GM12878 (cell line): ENCODE measurements around the gene QRFP. TPM values are rescaled to one million over a fixed set of nuclear protein-coding genes. Genes with fewer than 3 reads are reported as not detected.

Source experiments
- ATAC-seq: fragments of 200-7000 bp; cut with Tn5 transposase; 3 replicates; pipeline ENCODE4 v1.9.1; 2020; ENCODE audit warnings: mild to moderate bottlenecking, moderate library complexity
- BruUV-seq: library from RNA; stranded (reverse); fragments of 400-500 nt; replicated peaks from 2 replicates; lab custom pipeline; 2021; lab: Mats Ljungman, UMichigan
- CTCF ChIA-PET: fragments of 300-600 bp; sonication (Branson Sonifier 250); formaldehyde crosslinking; extraction: SDS; loops from one replicate; lab custom pipeline; 2021; ENCODE audit warnings: inconsistent platforms; lab: Yijun Ruan, JAX
- POLR2A ChIA-PET: fragments of 350-600 bp; formaldehyde crosslinking; extraction: SDS; loops from one replicate; lab custom pipeline; 2021; ENCODE audit warnings: inconsistent platforms; lab: Charles Lee
- RAD21 ChIA-PET: fragments of 300-600 bp; sonication (Branson Sonifier 250); formaldehyde crosslinking; loops from one replicate; lab custom pipeline; 2023; ENCODE audit warnings: antibody characterized with exemption; ENCODE audit not compliant: unreplicated experiment; lab: Charles Lee
- SMC1A ChIA-PET: fragments of 300-600 bp; sonication (Branson Sonifier 250); formaldehyde crosslinking; loops from one replicate; lab custom pipeline; 2023; ENCODE audit not compliant: unreplicated experiment, uncharacterized antibody; lab: Charles Lee
- DNase-seq: peaks from one replicate; pipeline ENCODE4 v3.0.0-alpha.2; 2011; ENCODE audit warnings: low read depth, low spot score
- FAIRE-seq: peaks from 3 replicates; lab custom pipeline; 2011; peaks lifted over from hg19 to GRCh38; lab: Jason Lieb, UNC
- H2AFZ ChIP-seq: 2 replicates; pipeline ENCODE4 v1.6.0; 2011; ENCODE audit warnings: low read depth, low read length, control low read depth; ENCODE audit not compliant: control insufficient read depth
- H3K27ac ChIP-seq: 2 replicates; pipeline ENCODE4 v1.5.1; 2011; ENCODE audit warnings: control low read depth; ENCODE audit not compliant: control insufficient read depth, insufficient read depth
- H3K27me3 ChIP-seq, 2 experiments: replicated peaks in 1 of 2; 2 replicates each; pipeline versions ENCODE4 v1.6.0 to v1.6.1; 2011; ENCODE audit warnings: low read length in 1 of 2; ENCODE audit not compliant: control insufficient read depth in 2 of 2, insufficient read depth in 2 of 2
- H3K36me3 ChIP-seq, 2 experiments: 2 replicates each; pipeline ENCODE4 v1.5.1; 2011; ENCODE audit warnings: low read length in 1 of 2; ENCODE audit not compliant: control insufficient read depth in 2 of 2, insufficient read depth in 2 of 2
- H3K4me1 ChIP-seq: 2 replicates; pipeline ENCODE4 v1.6.1; 2011; ENCODE audit warnings: mild to moderate bottlenecking, low read length, moderate library complexity, mixed read lengths; ENCODE audit not compliant: control insufficient read depth, insufficient read depth
- H3K4me2 ChIP-seq: 2 replicates; pipeline ENCODE4 v1.6.0; 2011; ENCODE audit warnings: control low read depth; ENCODE audit not compliant: control insufficient read depth, insufficient read depth
- H3K4me3 ChIP-seq: fragments of 200-600 bp; sonication (generic); 2 replicates; pipeline ENCODE4 v1.5.1; 2016
- H3K79me2 ChIP-seq: 2 replicates; pipeline ENCODE4 v1.6.0; 2011; ENCODE audit warnings: low read length; ENCODE audit not compliant: control insufficient read depth, insufficient read depth
- H3K9ac ChIP-seq: 2 replicates; pipeline ENCODE4 v1.8.0; 2011; ENCODE audit warnings: low read length, control low read depth, mixed read lengths; ENCODE audit not compliant: control insufficient read depth, insufficient read depth
- H3K9me3 ChIP-seq: replicated peaks from 3 replicates; pipeline ENCODE4 v1.5.1; 2011; ENCODE audit warnings: mild to moderate bottlenecking, low read length; ENCODE audit not compliant: control insufficient read depth, insufficient read depth
- H4K20me1 ChIP-seq: 2 replicates; pipeline ENCODE4 v1.6.0; 2011; ENCODE audit not compliant: control insufficient read depth, insufficient read depth
- ASH2L ChIP-seq: fragments of 300-600, 200-600 bp; sonication (generic); IDR thresholded peaks from 2 replicates; pipeline ENCODE4 v1.6.1; 2017; ENCODE audit warnings: low read depth, mild to moderate bottlenecking, borderline replicate concordance
- BACH1 ChIP-seq: fragments of 450-650 bp; IDR thresholded peaks from 2 replicates; pipeline ENCODE4 v1.6.1; 2017; ENCODE audit warnings: mild to moderate bottlenecking, borderline replicate concordance
- CHD4 ChIP-seq: fragments of 200-600 bp; sonication (generic); IDR thresholded peaks from 2 replicates; pipeline ENCODE4 v1.6.1; 2016; ENCODE audit warnings: mild to moderate bottlenecking
- GABPA ChIP-seq: IDR thresholded peaks from 2 replicates; pipeline ENCODE4 v1.6.1; 2014; ENCODE audit warnings: antibody characterized with exemption, low read depth, mild to moderate bottlenecking, inconsistent platforms
- MEF2B ChIP-seq: fragments of 450-650 bp; IDR thresholded peaks from 2 replicates; pipeline ENCODE4 v1.6.1; 2018; ENCODE audit warnings: mild to moderate bottlenecking, moderate library complexity; ENCODE audit not compliant: partially characterized antibody, poor library complexity, severe bottlenecking
- PAX8 ChIP-seq: fragments of 450-650 bp; IDR thresholded peaks from 2 replicates; pipeline ENCODE4 v1.6.1; 2017; ENCODE audit warnings: mild to moderate bottlenecking, moderate library complexity
- RCOR1 ChIP-seq: conservative IDR thresholded peaks from 2 replicates; pipeline ENCODE4 v1.6.1; 2012; ENCODE audit warnings: low read depth, low read length, improper control_type of control experiment
- RELA ChIP-seq: fragments of 450-650 bp; IDR thresholded peaks from 2 replicates; pipeline ENCODE4 v1.8.0; 2014; ENCODE audit warnings: borderline replicate concordance; ENCODE audit not compliant: partially characterized antibody
- RFX5 ChIP-seq: IDR thresholded peaks from 2 replicates; pipeline ENCODE4 v1.6.1; 2011; ENCODE audit warnings: low read depth, low read length, improper control_type of control experiment
- SREBF1 ChIP-seq: IDR thresholded peaks from 2 replicates; pipeline ENCODE4 v1.6.1; 2012; ENCODE audit warnings: mild to moderate bottlenecking, low read length
- SRF ChIP-seq, 2 experiments: IDR thresholded peaks; 2 replicates each; pipeline ENCODE4 v1.6.1; 2011; ENCODE audit warnings: low read depth in 2 of 2, low read length in 2 of 2, mild to moderate bottlenecking in 1 of 2, moderate library complexity in 1 of 2
- SUPT20H ChIP-seq: IDR thresholded peaks from 2 replicates; pipeline ENCODE4 v1.6.1; 2011; ENCODE audit warnings: low read depth, mild to moderate bottlenecking, low read length, moderate library complexity, borderline replicate concordance; ENCODE audit not compliant: control insufficient read depth
- ZNF622 ChIP-seq: fragments of 450-650 bp; IDR thresholded peaks from 2 replicates; pipeline ENCODE4 v1.6.1; 2017; ENCODE audit warnings: mild to moderate bottlenecking, inconsistent platforms
- ZZZ3 ChIP-seq: IDR thresholded peaks from 2 replicates; pipeline ENCODE4 v1.6.1; 2011; ENCODE audit warnings: low read depth; ENCODE audit not compliant: control insufficient read depth, insufficient read length
- WGBS: methylation state at CpG from one replicate; pipeline ENCODE4 v1.1.6; 2016; ENCODE audit warnings: low lambda C conversion rate; ENCODE audit not compliant: insufficient replicate concordance, insufficient coverage; ENCODE audit errors: missing lambda C conversion rate; 5-methylcytosine and 5-hydroxymethylcytosine counted together
- in situ Hi-C: fragments of 300-500 bp; cut with MboI; formaldehyde crosslinking; loops from 9 replicates; pipeline ENCODE4 v1.14.3; 2018; ENCODE audit warnings: mixed read lengths
- intact Hi-C: fragments of 100-400 bp; cut with micrococcal nuclease; formaldehyde crosslinking; loops from one replicate; pipeline ENCODE4 v1.14.2; 2022; ENCODE audit not compliant: unreplicated experiment
- polyA plus RNA-seq, 11 experiments: library from polyadenylated mRNA; depleted of rRNA in 4 of 11; unstranded in 6 of 11; stranded (reverse) in 5 of 11; fragments of >200 nt; fragmentation: Nextera tagmentation in 4 of 11; fragmentation: Illumina TruSeq in 1 of 11; extraction: Ambion mirVana in 4 of 11; extraction: Trizol in 1 of 11; gene quantifications; 1 replicate in 1 of 11; 2 replicates in 10 of 11; pipeline versions ENCODE4 v1.2.1 to v1.2.3, GENCODE V29; 2011 to 2016; ENCODE audit warnings: inconsistent platforms in 2 of 11, missing spikeins in 2 of 11, low read depth in 1 of 11
- total RNA-seq, 4 experiments: library from RNA; depleted of rRNA in 3 of 4; stranded (reverse); fragments of >200 nt in 3 of 4; fragmentation: Illumina TruSeq in 1 of 4; extraction: Trizol in 1 of 4; gene quantifications; 2 replicates each; pipeline versions ENCODE4 v1.2.1 to v1.2.3, GENCODE V29; 2013 to 2021
- TF ChIP-seq, protein P1 (sequence below): IDR thresholded peaks from 2 replicates; pipeline ENCODE4 v1.6.1; 2011; ENCODE audit warnings: mild to moderate bottlenecking, low read depth, low read length, moderate library complexity; ENCODE audit not compliant: insufficient replicate concordance
- TF ChIP-seq, protein P2 (sequence below): fragments of 450-650 bp; IDR thresholded peaks from 2 replicates; pipeline ENCODE4 v1.6.1; 2017; ENCODE audit warnings: mild to moderate bottlenecking
- TF ChIP-seq, protein P3 (sequence below): IDR thresholded peaks from 2 replicates; pipeline ENCODE4 v1.6.1; 2012; ENCODE audit warnings: improper control_type of control experiment, low read depth, low read length; ENCODE audit not compliant: insufficient replicate concordance

Gene QRFP
- total and polyA plus RNA-seq, 10 of the 15 experiments (the other 5 are each of a cell fraction or from before 2014, with no cell fraction given), result not detected

DNA sequence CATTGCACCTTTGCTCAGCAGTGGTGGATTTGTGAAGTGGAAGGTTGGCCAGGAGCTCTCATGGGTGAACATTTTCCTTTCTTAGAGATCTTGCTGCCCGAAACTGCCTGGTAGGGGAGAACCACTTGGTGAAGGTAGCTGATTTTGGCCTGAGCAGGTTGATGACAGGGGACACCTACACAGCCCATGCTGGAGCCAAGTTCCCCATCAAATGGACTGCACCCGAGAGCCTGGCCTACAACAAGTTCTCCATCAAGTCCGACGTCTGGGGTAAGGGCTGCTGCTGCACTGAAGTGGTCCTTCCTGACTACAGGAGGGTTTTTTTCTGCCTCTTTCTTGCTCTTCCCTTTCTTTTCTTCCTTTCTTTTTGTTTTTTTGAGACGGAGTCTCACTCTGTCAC lies 21.8 kb downstream of the QRFP start (continued):
- TF ChIP-seq, protein P1, sequence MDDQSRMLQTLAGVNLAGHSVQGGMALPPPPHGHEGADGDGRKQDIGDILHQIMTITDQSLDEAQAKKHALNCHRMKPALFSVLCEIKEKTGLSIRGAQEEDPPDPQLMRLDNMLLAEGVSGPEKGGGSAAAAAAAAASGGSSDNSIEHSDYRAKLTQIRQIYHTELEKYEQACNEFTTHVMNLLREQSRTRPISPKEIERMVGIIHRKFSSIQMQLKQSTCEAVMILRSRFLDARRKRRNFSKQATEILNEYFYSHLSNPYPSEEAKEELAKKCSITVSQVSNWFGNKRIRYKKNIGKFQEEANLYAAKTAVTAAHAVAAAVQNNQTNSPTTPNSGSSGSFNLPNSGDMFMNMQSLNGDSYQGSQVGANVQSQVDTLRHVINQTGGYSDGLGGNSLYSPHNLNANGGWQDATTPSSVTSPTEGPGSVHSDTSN, result no peak
- TF ChIP-seq MEF2B (no peak), BACH1 (no peak)

DNA sequence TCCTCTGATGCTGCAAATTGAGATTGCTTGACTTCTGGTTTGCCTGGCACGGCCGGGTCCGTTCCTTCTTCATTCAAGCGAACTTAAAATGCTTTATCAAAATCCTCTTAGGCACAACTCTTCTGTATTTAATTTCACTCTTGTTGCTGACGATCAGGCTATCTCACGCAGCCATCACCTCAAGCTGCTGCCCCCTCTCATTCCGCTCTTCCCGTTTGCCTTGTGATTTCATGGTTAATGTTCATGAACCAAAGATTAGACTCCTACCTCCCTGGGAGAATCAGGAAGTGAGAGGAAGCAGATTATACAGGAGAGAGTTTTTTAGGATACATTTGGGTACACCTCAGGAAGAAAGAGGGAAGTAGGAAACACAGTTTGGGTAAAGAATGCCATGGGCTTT lies 22.6 kb downstream of the QRFP start:
- Histone ChIP-seq H3K9ac (no peak overlapping the region), H3K79me2 (no peaks in the 10 kb centered on the region), H3K36me3 (peaks cover 22 to 23% of the 10 kb centered on the region in 2 experiments), H3K4me3 (no peak overlapping the region), H2AFZ (no peak overlapping the region), H3K27ac (no peak overlapping the region), H3K27me3 (no peaks in the 10 kb centered on the region), H4K20me1 (peaks cover 3% of the 10 kb centered on the region; the same call in 1 of the 2 replicates), H3K9me3 (no peaks in the 10 kb centered on the region), H3K4me2 (no peak overlapping the region), H3K4me1 (peaks cover 25% of the 10 kb centered on the region)
- WGBS, result 97% methylated on average over 8 of the region's 8 CpGs
- POLR2A ChIA-PET, result no interaction called here
- no peak for ATAC-seq
- DNase-seq, result no peak
- CTCF ChIA-PET, result no interaction called here
- intact Hi-C loops, result no loop called here
- no TSS peak for BruUV-seq
- in situ Hi-C loops, result loop anchor here (5.0 kb wide), 1 partner anchor 168 kb away; no protein-coding TSS in a partner anchor
- FAIRE-seq, result no peak
- RAD21 ChIA-PET, result no interaction called here
- SMC1A ChIA-PET, result no interaction called here
- TF ChIP-seq PAX8, result no peak
- TF ChIP-seq SUPT20H, result no peak
- no peak for TF ChIP-seq GABPA
- TF ChIP-seq, protein P2, sequence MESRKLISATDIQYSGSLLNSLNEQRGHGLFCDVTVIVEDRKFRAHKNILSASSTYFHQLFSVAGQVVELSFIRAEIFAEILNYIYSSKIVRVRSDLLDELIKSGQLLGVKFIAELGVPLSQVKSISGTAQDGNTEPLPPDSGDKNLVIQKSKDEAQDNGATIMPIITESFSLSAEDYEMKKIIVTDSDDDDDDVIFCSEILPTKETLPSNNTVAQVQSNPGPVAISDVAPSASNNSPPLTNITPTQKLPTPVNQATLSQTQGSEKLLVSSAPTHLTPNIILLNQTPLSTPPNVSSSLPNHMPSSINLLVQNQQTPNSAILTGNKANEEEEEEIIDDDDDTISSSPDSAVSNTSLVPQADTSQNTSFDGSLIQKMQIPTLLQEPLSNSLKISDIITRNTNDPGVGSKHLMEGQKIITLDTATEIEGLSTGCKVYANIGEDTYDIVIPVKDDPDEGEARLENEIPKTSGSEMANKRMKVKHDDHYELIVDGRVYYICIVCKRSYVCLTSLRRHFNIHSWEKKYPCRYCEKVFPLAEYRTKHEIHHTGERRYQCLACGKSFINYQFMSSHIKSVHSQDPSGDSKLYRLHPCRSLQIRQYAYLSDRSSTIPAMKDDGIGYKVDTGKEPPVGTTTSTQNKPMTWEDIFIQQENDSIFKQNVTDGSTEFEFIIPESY, result no peak
- no peak for TF ChIP-seq ASH2L
- no peak for TF ChIP-seq CHD4
- TF ChIP-seq, protein P3, sequence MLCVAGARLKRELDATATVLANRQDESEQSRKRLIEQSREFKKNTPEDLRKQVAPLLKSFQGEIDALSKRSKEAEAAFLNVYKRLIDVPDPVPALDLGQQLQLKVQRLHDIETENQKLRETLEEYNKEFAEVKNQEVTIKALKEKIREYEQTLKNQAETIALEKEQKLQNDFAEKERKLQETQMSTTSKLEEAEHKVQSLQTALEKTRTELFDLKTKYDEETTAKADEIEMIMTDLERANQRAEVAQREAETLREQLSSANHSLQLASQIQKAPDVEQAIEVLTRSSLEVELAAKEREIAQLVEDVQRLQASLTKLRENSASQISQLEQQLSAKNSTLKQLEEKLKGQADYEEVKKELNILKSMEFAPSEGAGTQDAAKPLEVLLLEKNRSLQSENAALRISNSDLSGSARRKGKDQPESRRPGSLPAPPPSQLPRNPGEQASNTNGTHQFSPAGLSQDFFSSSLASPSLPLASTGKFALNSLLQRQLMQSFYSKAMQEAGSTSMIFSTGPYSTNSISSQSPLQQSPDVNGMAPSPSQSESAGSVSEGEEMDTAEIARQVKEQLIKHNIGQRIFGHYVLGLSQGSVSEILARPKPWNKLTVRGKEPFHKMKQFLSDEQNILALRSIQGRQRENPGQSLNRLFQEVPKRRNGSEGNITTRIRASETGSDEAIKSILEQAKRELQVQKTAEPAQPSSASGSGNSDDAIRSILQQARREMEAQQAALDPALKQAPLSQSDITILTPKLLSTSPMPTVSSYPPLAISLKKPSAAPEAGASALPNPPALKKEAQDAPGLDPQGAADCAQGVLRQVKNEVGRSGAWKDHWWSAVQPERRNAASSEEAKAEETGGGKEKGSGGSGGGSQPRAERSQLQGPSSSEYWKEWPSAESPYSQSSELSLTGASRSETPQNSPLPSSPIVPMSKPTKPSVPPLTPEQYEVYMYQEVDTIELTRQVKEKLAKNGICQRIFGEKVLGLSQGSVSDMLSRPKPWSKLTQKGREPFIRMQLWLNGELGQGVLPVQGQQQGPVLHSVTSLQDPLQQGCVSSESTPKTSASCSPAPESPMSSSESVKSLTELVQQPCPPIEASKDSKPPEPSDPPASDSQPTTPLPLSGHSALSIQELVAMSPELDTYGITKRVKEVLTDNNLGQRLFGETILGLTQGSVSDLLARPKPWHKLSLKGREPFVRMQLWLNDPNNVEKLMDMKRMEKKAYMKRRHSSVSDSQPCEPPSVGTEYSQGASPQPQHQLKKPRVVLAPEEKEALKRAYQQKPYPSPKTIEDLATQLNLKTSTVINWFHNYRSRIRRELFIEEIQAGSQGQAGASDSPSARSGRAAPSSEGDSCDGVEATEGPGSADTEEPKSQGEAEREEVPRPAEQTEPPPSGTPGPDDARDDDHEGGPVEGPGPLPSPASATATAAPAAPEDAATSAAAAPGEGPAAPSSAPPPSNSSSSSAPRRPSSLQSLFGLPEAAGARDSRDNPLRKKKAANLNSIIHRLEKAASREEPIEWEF, result no peak
- no peak for TF ChIP-seq RCOR1
- no peak for TF ChIP-seq RELA
- TF ChIP-seq RFX5, result no peak
- no peak for TF ChIP-seq ZZZ3
- no peak for TF ChIP-seq SREBF1
- no peak for TF ChIP-seq SRF (IDR thresholded peaks at IDR 0.05; ENCODE audit: low read depth in 2 of 2, low read length in 2 of 2)
- TF ChIP-seq ZNF622, result no peak
